H1 (cell line): ENCODE results near the gene CWC27.

Experiments used
- ASH2L ChIP-seq: fragments of 200-600, 300-600 bp; sonication (generic); IDR thresholded peaks from one replicate; pipeline ENCODE4 v1.7.1; 2017; ENCODE audit warnings: low read length
- CREB1 ChIP-seq: IDR thresholded peaks from 2 replicates; pipeline ENCODE4 v1.6.1; 2012; ENCODE audit warnings: inconsistent platforms
- EZH2 ChIP-seq: fragments of 200-600 bp; sonication (generic); IDR thresholded peaks from 2 replicates; pipeline ENCODE4 v1.7.1; 2012; ENCODE audit warnings: low read depth, mild to moderate bottlenecking, moderate library complexity, low read length, inconsistent platforms; ENCODE audit not compliant: severe bottlenecking
- GTF2F1 ChIP-seq: IDR thresholded peaks from 2 replicates; pipeline ENCODE4 v1.6.1; 2012; ENCODE audit warnings: low read depth, low read length, improper control_type of control experiment, borderline replicate concordance
- JUND ChIP-seq: IDR thresholded peaks from 2 replicates; pipeline ENCODE4 v1.6.1; 2011; ENCODE audit warnings: mild to moderate bottlenecking, improper control_type of control experiment, low read length
- MAFK ChIP-seq: IDR thresholded peaks from 2 replicates; pipeline ENCODE4 v1.6.1; 2012; ENCODE audit warnings: low read depth, mild to moderate bottlenecking, improper control_type of control experiment, low read length
- MAX ChIP-seq: IDR thresholded peaks from 2 replicates; pipeline ENCODE4 v1.6.1; 2012; ENCODE audit warnings: inconsistent platforms
- POLR2A ChIP-seq, 2 experiments: IDR thresholded peaks; 1 replicate in 1 of 2; 2 replicates in 1 of 2; pipeline ENCODE4 v1.6.1; 2011; ENCODE audit warnings: low read depth in 2 of 2, low read length in 2 of 2, mild to moderate bottlenecking in 2 of 2; ENCODE audit errors: control extremely low read depth in 1 of 2
- RAD21 ChIP-seq, 2 experiments: IDR thresholded peaks in 1 of 2; conservative IDR thresholded peaks in 1 of 2; 2 replicates each; pipeline ENCODE4 v1.6.1; 2011; ENCODE audit warnings: low read depth in 2 of 2, low read length in 2 of 2, improper control_type of control experiment in 1 of 2, inconsistent platforms in 1 of 2, mild to moderate bottlenecking in 1 of 2, moderate library complexity in 1 of 2
- RFX5 ChIP-seq: IDR thresholded peaks from 2 replicates; pipeline ENCODE4 v1.6.1; 2011; ENCODE audit warnings: low read depth, low read length, improper control_type of control experiment, borderline replicate concordance
- SP4 ChIP-seq: IDR thresholded peaks from 2 replicates; pipeline ENCODE4 v1.6.1; 2012; ENCODE audit warnings: low read length, inconsistent platforms
- TF ChIP-seq, protein P1 (sequence below), 3 experiments: IDR thresholded peaks; 1 replicate in 2 of 3; 2 replicates in 1 of 3; pipeline versions ENCODE4 v1.5.1 to v1.6.1; 2011; ENCODE audit warnings: low read length in 3 of 3, mild to moderate bottlenecking in 3 of 3, inconsistent platforms in 2 of 3, low read depth in 1 of 3, moderate library complexity in 1 of 3; ENCODE audit not compliant: insufficient read depth in 1 of 3; ENCODE audit errors: control extremely low read depth in 1 of 3

- TF ChIP-seq POLR2A (IDR thresholded peaks at IDR 0.05; ENCODE audit: control extremely low read depth in 1 of 2, low read depth in 2 of 2, low read length in 2 of 2) (no peak), SP4 (no peak), RAD21 (IDR thresholded peaks at IDR 0.05 in 1 of 2, conservative IDR thresholded peaks at IDR 0.05 in 1 of 2; ENCODE audit: low read depth in 2 of 2, low read length in 2 of 2) (no peak), RFX5 (no peak), MAX (no peak), CREB1 (no peak), ASH2L (no peak), JUND (no peak), GTF2F1 (no peak), EZH2 (no peak), MAFK (no peak)
- TF ChIP-seq, protein P1, sequence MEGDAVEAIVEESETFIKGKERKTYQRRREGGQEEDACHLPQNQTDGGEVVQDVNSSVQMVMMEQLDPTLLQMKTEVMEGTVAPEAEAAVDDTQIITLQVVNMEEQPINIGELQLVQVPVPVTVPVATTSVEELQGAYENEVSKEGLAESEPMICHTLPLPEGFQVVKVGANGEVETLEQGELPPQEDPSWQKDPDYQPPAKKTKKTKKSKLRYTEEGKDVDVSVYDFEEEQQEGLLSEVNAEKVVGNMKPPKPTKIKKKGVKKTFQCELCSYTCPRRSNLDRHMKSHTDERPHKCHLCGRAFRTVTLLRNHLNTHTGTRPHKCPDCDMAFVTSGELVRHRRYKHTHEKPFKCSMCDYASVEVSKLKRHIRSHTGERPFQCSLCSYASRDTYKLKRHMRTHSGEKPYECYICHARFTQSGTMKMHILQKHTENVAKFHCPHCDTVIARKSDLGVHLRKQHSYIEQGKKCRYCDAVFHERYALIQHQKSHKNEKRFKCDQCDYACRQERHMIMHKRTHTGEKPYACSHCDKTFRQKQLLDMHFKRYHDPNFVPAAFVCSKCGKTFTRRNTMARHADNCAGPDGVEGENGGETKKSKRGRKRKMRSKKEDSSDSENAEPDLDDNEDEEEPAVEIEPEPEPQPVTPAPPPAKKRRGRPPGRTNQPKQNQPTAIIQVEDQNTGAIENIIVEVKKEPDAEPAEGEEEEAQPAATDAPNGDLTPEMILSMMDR (IDR thresholded peaks at IDR 0.05; ENCODE audit: control extremely low read depth in 1 of 3, insufficient read depth in 1 of 3, low read depth in 1 of 3, low read length in 3 of 3): no peak
Measured at GRCh38 chr5:65012301-65012892, 243.7 kb downstream of the CWC27 start.
